ENCODE data around the gene F2RL1.
"Not testable (repeated sequence)": the region's sequence is repeated elsewhere in the genome, so short reads cannot be mapped to it uniquely, and the experiment has no call there.

F2RL1 gene

DNA sequence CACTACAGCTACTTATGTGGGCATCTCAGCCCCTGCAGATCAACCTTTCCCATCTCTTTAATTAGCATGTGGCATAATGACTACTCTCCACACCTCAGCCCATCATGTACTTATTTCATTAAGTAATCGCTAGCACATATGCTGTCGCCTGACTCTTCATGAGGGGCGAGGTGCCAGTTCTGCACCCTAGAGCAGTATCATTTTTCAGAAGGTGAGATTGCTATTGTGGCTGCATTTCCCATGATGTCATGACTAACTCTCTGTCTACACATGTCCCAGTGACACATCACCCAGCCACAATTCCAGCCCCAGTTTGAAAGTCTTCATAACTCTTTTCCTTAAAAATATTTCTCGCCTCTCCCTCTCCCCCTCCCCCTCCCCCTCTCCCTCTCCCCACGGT lies 7.6 kb upstream of the F2RL1 start:
- no peaks in the 10 kb centered on the region for H3K9me3 ChIP-seq
- H3K36me3 ChIP-seq = no peaks in the 10 kb centered on the region
- TF ChIP-seq CTCF (IDR thresholded peaks at IDR 0.05; ENCODE audit: low read depth, low read length) = no peak
- no peaks in the 10 kb centered on the region for H3K27me3 ChIP-seq
- H3K4me1 ChIP-seq = no peaks in the 10 kb centered on the region
- no peak overlapping the region for H3K4me3 ChIP-seq (ENCODE audit: low read depth, low read length)
- no peak for DNase-seq

DNA sequence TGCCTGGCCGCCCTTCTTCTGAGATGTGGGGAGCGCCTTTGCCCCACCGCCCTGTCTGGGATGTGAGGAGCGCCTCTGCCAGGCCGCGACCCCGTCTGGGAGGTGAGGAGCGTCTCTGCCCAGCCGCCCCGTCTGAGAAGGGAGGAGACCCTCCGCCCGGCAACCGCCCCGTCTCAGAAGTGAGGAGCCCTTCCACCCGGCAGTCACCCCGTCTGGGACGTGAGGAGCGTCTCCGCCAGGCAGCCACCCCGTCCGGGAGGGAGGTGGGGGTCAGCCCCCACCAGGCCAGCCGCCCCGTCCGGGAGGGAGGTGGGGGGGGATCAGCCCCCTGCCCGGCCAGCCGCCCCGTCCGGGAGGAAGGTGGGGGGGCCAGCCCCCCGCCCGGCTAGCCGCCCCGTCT lies 6.6 kb upstream of the F2RL1 start:
- not testable (repeated sequence) for H3K4me1 ChIP-seq; H3K36me3 ChIP-seq; H3K4me3 ChIP-seq (ENCODE audit: low read depth, low read length); H3K9me3 ChIP-seq; DNase-seq; H3K27me3 ChIP-seq

GRCh38 chr5:76813982-76814562 lies 4.8 kb upstream of the F2RL1 start:
- no peak for DNase-seq
- Histone ChIP-seq H3K4me1 (no peaks in the 10 kb centered on the region), H3K4me3 (ENCODE audit: low read depth, low read length) (no peak overlapping the region), H3K9me3 (no peaks in the 10 kb centered on the region), H3K27me3 (peaks cover 10% of the 10 kb centered on the region), H3K36me3 (no peaks in the 10 kb centered on the region)
- TF ChIP-seq CTCF (IDR thresholded peaks at IDR 0.05; ENCODE audit: low read depth, low read length) = no peak

- Histone ChIP-seq H3K36me3 (no peaks in the 10 kb centered on the region), H3K9me3 (no peaks in the 10 kb centered on the region), H3K4me3 (ENCODE audit: low read depth, low read length) (no peak overlapping the region), H3K27me3 (peaks cover 26% of the 10 kb centered on the region), H3K4me1 (no peaks in the 10 kb centered on the region)
- TF ChIP-seq CTCF (IDR thresholded peaks at IDR 0.05; ENCODE audit: low read depth, low read length) = no peak
- DNase-seq = no peak
Observed at GRCh38 chr5:76816110-76816831, 2.6 kb upstream of the F2RL1 start.

DNA sequence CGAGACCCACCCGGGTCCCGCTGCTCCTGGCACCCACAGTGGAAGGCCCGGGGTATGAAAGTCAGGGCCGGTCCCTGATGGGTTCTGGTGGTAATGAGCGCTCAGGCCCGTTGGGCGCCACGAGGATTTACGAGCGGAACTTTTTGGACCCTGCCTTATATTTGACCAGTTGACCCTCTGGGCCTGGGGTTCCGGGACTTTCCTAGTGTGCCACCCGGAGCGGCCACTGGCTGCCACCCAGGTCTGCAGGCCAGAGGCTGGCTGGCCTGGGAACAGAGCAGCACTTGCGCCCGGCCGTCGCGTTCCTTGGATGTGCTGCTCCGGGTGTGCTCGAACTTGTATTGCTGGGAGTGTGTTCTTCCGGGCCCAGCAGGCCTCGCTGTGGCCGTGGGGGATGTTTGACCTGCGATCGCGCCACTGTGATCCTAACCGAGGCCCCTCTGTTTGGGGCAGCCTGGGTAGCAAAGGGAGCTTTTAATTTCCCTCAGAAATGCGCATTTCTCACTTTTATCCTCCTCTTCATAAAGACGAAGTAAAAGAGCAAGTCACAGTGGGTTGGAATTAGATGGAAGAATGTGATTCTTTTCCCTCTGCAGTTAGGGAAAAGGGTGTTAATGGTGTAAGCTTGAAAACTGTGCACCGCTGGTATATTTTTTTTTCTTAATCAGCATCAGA lies 1.2 kb downstream of the F2RL1 start:
- Histone ChIP-seq H3K36me3 (no peaks in the 10 kb centered on the region), H3K4me1 (no peaks in the 10 kb centered on the region), H3K9me3 (no peaks in the 10 kb centered on the region), H3K4me3 (ENCODE audit: low read depth, low read length) (no peak overlapping the region), H3K27me3 (peaks cover 32% of the 10 kb centered on the region)
- no peak for DNase-seq
- no peak for TF ChIP-seq CTCF (IDR thresholded peaks at IDR 0.05; ENCODE audit: low read depth, low read length)

DNA sequence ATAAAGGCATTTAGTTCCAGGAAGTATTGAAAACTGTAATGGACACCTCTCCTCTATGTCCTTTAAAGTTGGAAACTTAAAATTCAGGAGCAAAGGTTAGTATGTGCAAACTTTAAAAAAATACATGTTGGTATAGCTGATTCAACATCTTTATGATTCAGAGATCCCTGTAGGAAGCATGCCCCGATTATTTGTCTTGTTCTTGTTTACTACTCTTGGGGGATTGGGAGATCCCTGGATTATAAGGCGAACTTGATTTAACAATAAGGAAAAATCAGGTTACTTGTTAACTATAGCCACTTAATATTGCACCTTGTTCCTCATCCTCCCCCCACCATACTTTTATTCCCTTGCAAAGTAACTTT lies 1.7 kb downstream of the F2RL1 start:
- no peak for TF ChIP-seq CTCF (IDR thresholded peaks at IDR 0.05; ENCODE audit: low read depth, low read length)
- Histone ChIP-seq H3K36me3 (no peaks in the 10 kb centered on the region), H3K27me3 (peaks cover 32% of the 10 kb centered on the region), H3K4me1 (no peaks in the 10 kb centered on the region), H3K9me3 (no peaks in the 10 kb centered on the region), H3K4me3 (ENCODE audit: low read depth, low read length) (no peak overlapping the region)
- DNase-seq = no peak

Measured in BE2C (cell line).